Activated T-helper 2 cell treated with anti-CD3 and anti-CD28 coated beads, Interferon-gamma antibody, Interleukin-2, Interleukin-4, amounts not matched to agents 10 μg/mL and 5 μg/mL and 100 μg/mL, durations not matched to agents 14 hours and 24 hours and 36 hours (primary cell): Measurements from ENCODE around the gene RAPSN. TPM values are rescaled to one million over a fixed set of nuclear protein-coding genes. Genes with fewer than 3 reads are reported as not detected.
A peak's percentile ranks its signal among the peaks of the same experiment; 100 is the strongest.

Experiments used
- DNase-seq: peaks from one replicate; pipeline ENCODE4 v3.0.0; 2021; ENCODE audit warnings: low spot score
- H3K27ac Mint-ChIP-seq: one replicate; pipeline ENCODE4 v1.8.0; 2021; ENCODE audit warnings: mixed read lengths
- H3K27me3 Mint-ChIP-seq: one replicate; pipeline ENCODE4 v1.8.0; 2021; ENCODE audit warnings: low read depth, mixed read lengths
- H3K36me3 Mint-ChIP-seq: one replicate; pipeline ENCODE4 v1.8.0; 2021; ENCODE audit warnings: low read depth, mixed read lengths
- H3K4me1 Mint-ChIP-seq: one replicate; pipeline ENCODE4 v1.8.0; 2021; ENCODE audit warnings: low read depth, mixed read lengths
- H3K4me3 Mint-ChIP-seq: one replicate; pipeline ENCODE4 v1.8.0; 2021; ENCODE audit warnings: low read depth, mild to moderate bottlenecking, moderate library complexity, mixed read lengths
- H3K9me3 Mint-ChIP-seq: one replicate; pipeline ENCODE4 v1.8.0; 2021; ENCODE audit warnings: mixed read lengths
- intact Hi-C: fragments of 100-400 bp; cut with micrococcal nuclease; formaldehyde crosslinking; loops from one replicate; pipeline ENCODE4 v1.15.1; 2023
- total RNA-seq: library from RNA; stranded (reverse); gene quantifications from 2 replicates; pipeline ENCODE4 v1.2.3, GENCODE V29; 2022

Gene RAPSN
- total RNA-seq, 1 donor from 2014 or later, result 0.18 TPM

GRCh38 chr11:47417712-47418111 lies 31.2 kb downstream of the RAPSN start:
- intact Hi-C loops, result no loop called here
- no peaks in the 10 kb centered on the region for H3K9me3 Mint-ChIP-seq
- no peak for DNase-seq
- peaks cover 2% of the 10 kb centered on the region for H3K4me1 Mint-ChIP-seq
- peaks cover 58% of the 10 kb centered on the region for H3K36me3 Mint-ChIP-seq
- H3K27me3 Mint-ChIP-seq, result no peaks in the 10 kb centered on the region
- H3K27ac Mint-ChIP-seq, result no peak overlapping the region
- H3K4me3 Mint-ChIP-seq, result no peak overlapping the region

- Mint-ChIP-seq H3K36me3 (peaks cover 42% of the 10 kb centered on the region), H3K27me3 (no peaks in the 10 kb centered on the region), H3K4me1 (no peaks in the 10 kb centered on the region), H3K9me3 (no peaks in the 10 kb centered on the region), H3K27ac (no peak overlapping the region), H3K4me3 (no peak overlapping the region)
- intact Hi-C loops, result no loop called here
- no peak for DNase-seq
These were observed 32.9 kb downstream of the RAPSN start for GRCh38 chr11:47415949-47416472.

- intact Hi-C loops, result no loop called here
These were observed 33.7 kb downstream of the RAPSN start for GRCh38 chr11:47415091-47415854.

GRCh38 chr11:47414685-47415070 lies 34.3 kb downstream of the RAPSN start:
- no peaks in the 10 kb centered on the region for H3K4me1 Mint-ChIP-seq
- intact Hi-C loops, result no loop called here
- no peaks in the 10 kb centered on the region for H3K9me3 Mint-ChIP-seq
- H3K27ac Mint-ChIP-seq, result no peak overlapping the region
- no peak for DNase-seq
- no peaks in the 10 kb centered on the region for H3K27me3 Mint-ChIP-seq
- no peak overlapping the region for H3K4me3 Mint-ChIP-seq
- H3K36me3 Mint-ChIP-seq, result peaks cover 29% of the 10 kb centered on the region

More at GRCh38 chr11:47415091-47415854, 33.7 kb downstream of the RAPSN start:
- DNase-seq, result no peak
- H3K36me3 Mint-ChIP-seq, result peaks cover 35% of the 10 kb centered on the region
- H3K9me3 Mint-ChIP-seq, result no peaks in the 10 kb centered on the region
- H3K27me3 Mint-ChIP-seq, result no peaks in the 10 kb centered on the region
- H3K4me3 Mint-ChIP-seq, result no peak overlapping the region
- H3K4me1 Mint-ChIP-seq, result no peaks in the 10 kb centered on the region
- no peak overlapping the region for H3K27ac Mint-ChIP-seq

- Mint-ChIP-seq H3K9me3 (no peaks in the 10 kb centered on the region), H3K27me3 (no peaks in the 10 kb centered on the region), H3K4me3 (no peak overlapping the region), H3K4me1 (peaks cover under 1% of the 10 kb centered on the region), H3K36me3 (peaks cover 24% of the 10 kb centered on the region), H3K27ac (no peak overlapping the region)
- no peak for DNase-seq
- intact Hi-C loops, result no loop called here
These were observed 34.8 kb downstream of the RAPSN start for GRCh38 chr11:47413908-47414684.

- no peaks in the 10 kb centered on the region for H3K27me3 Mint-ChIP-seq
- intact Hi-C loops, result no loop called here
- no peak overlapping the region for H3K4me3 Mint-ChIP-seq
- no peaks in the 10 kb centered on the region for H3K9me3 Mint-ChIP-seq
- peaks cover 4% of the 10 kb centered on the region for H3K4me1 Mint-ChIP-seq
- no peak overlapping the region for H3K27ac Mint-ChIP-seq
- no peak for DNase-seq
- peaks cover 20% of the 10 kb centered on the region for H3K36me3 Mint-ChIP-seq
These were observed 35.6 kb downstream of the RAPSN start for GRCh38 chr11:47413351-47413750.

- Mint-ChIP-seq H3K36me3 (peaks cover 12% of the 10 kb centered on the region), H3K9me3 (no peaks in the 10 kb centered on the region), H3K4me3 (no peak overlapping the region), H3K4me1 (peaks cover 11% of the 10 kb centered on the region), H3K27ac (no peak overlapping the region), H3K27me3 (no peaks in the 10 kb centered on the region)
- peak; percentile 49 for DNase-seq
- intact Hi-C loops, result no loop called here
These were observed 36.8 kb downstream of the RAPSN start for GRCh38 chr11:47411884-47412746.

- H3K9me3 Mint-ChIP-seq, result no peaks in the 10 kb centered on the region
- intact Hi-C loops, result no loop called here
These were observed 38.3 kb downstream of the RAPSN start for GRCh38 chr11:47410370-47411264.

GRCh38 chr11:47409440-47410369 lies 39.2 kb downstream of the RAPSN start:
- intact Hi-C loops, result loop anchor here (2.0 to 5.0 kb wide), 3 partner anchors 17 to 232 kb away; partner anchors contain the start of genes ARFGAP2, MADD and PSMC3
- Mint-ChIP-seq H3K36me3 (peaks cover 7% of the 10 kb centered on the region), H3K27ac (peak overlapping the region; percentile 89), H3K4me3 (peak overlapping the region; percentile 96), H3K4me1 (peaks cover 17% of the 10 kb centered on the region), H3K27me3 (no peaks in the 10 kb centered on the region), H3K9me3 (no peaks in the 10 kb centered on the region)
- DNase-seq, result no peak

More at GRCh38 chr11:47410370-47411264, 38.3 kb downstream of the RAPSN start:
- H3K27me3 Mint-ChIP-seq, result no peaks in the 10 kb centered on the region
- H3K27ac Mint-ChIP-seq, result no peak overlapping the region
- DNase-seq, result no peak
- H3K4me3 Mint-ChIP-seq, result peak overlapping the region; percentile 5
- H3K36me3 Mint-ChIP-seq, result peaks cover 7% of the 10 kb centered on the region
- peaks cover 16% of the 10 kb centered on the region for H3K4me1 Mint-ChIP-seq

GRCh38 chr11:47408598-47409439 lies 40.1 kb downstream of the RAPSN start:
- H3K27me3 Mint-ChIP-seq, result no peaks in the 10 kb centered on the region
- no peak for DNase-seq
- intact Hi-C loops, result loop anchor here (1.0 to 5.0 kb wide), 5 partner anchors 18 to 232 kb away; partner anchors contain the start of genes ARFGAP2, MADD and PSMC3
- H3K4me1 Mint-ChIP-seq, result peaks cover 17% of the 10 kb centered on the region
- H3K4me3 Mint-ChIP-seq, result peak overlapping the region; percentile 96
- H3K27ac Mint-ChIP-seq, result peak overlapping the region; percentile 89
- no peaks in the 10 kb centered on the region for H3K9me3 Mint-ChIP-seq
- peaks cover 3% of the 10 kb centered on the region for H3K36me3 Mint-ChIP-seq
